HUES6 (cell line): Measurements from ENCODE around the gene CRIM1.

Source experiments
- H3K27ac ChIP-seq: 2 replicates; pipeline ENCODE4 v1.7.0; 2013; ENCODE audit warnings: low read depth, mild to moderate bottlenecking, low read length, inconsistent platforms
- H3K27me3 ChIP-seq: 2 replicates; pipeline ENCODE4 v1.6.1; 2013; ENCODE audit warnings: low read length; ENCODE audit not compliant: control insufficient read depth, insufficient read depth
- H3K36me3 ChIP-seq: 2 replicates; pipeline ENCODE4 v1.6.1; 2013; ENCODE audit warnings: low read length; ENCODE audit not compliant: control insufficient read depth, insufficient read depth
- H3K4me1 ChIP-seq: 2 replicates; pipeline ENCODE4 v1.6.1; 2013; ENCODE audit warnings: low read length; ENCODE audit not compliant: control insufficient read depth, insufficient read depth
- H3K4me3 ChIP-seq: 2 replicates; pipeline ENCODE4 v1.5.1; 2013; ENCODE audit warnings: low read depth, low read length
- H3K9ac ChIP-seq: one replicate; pipeline ENCODE4 v1.6.1; 2013; ENCODE audit warnings: mild to moderate bottlenecking, low read length
- H3K9me3 ChIP-seq: 2 replicates; pipeline ENCODE4 v1.6.1; 2013; ENCODE audit warnings: low read depth, low read length; ENCODE audit not compliant: control insufficient read depth, insufficient read depth

The CRIM1 gene

GRCh38 chr2:36445185-36445866 is 89.7 kb downstream of the CRIM1 start:
- Histone ChIP-seq H3K27ac (no peak overlapping the region), H3K9ac (no peak overlapping the region), H3K27me3 (no peaks in the 10 kb centered on the region), H3K4me1 (peaks cover 10% of the 10 kb centered on the region; the same call in 1 of the 2 replicates), H3K9me3 (no peaks in the 10 kb centered on the region), H3K4me3 (no peak overlapping the region), H3K36me3 (peaks cover 85% of the 10 kb centered on the region)

DNA sequence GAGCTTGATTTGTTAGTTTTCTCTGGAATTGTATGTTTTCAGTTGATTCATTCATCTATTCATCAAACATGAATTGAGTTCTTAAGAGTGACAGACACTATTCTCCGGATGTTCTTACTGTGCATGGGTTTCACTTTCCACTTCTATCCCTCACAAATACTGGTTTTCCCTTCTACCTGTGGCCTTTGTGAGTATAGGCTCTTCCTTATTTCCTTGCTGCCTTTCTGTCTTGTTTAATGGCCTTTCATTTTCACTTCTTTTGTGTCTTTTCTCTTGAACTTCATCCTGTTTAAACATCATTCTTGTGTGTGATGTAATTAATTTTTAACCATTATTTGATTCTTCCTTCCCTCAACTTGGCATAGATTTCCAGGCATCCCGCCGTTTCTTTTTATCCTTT is 90.7 kb downstream of the CRIM1 start:
- peaks cover 87% of the 10 kb centered on the region for H3K36me3 ChIP-seq
- H3K27me3 ChIP-seq: no peaks in the 10 kb centered on the region
- no peak overlapping the region for H3K4me3 ChIP-seq
- H3K9me3 ChIP-seq: no peaks in the 10 kb centered on the region
- no peak overlapping the region for H3K9ac ChIP-seq
- no peak overlapping the region for H3K27ac ChIP-seq
- H3K4me1 ChIP-seq: peaks cover 10% of the 10 kb centered on the region; the same call in 1 of the 2 replicates

GRCh38 chr2:36449213-36449612 is 93.6 kb downstream of the CRIM1 start:
- peaks cover 24% of the 10 kb centered on the region for H3K4me1 ChIP-seq
- no peaks in the 10 kb centered on the region for H3K27me3 ChIP-seq
- H3K27ac ChIP-seq: no peak overlapping the region
- H3K9me3 ChIP-seq: no peaks in the 10 kb centered on the region
- H3K36me3 ChIP-seq: peaks cover 58% of the 10 kb centered on the region
- H3K4me3 ChIP-seq: no peak overlapping the region
- no peak overlapping the region for H3K9ac ChIP-seq

- H3K4me3 ChIP-seq: no peak overlapping the region
- no peaks in the 10 kb centered on the region for H3K9me3 ChIP-seq
- no peak overlapping the region for H3K27ac ChIP-seq
- H3K9ac ChIP-seq: no peak overlapping the region
- peaks cover 19% of the 10 kb centered on the region for H3K4me1 ChIP-seq
- no peaks in the 10 kb centered on the region for H3K27me3 ChIP-seq
- peaks cover 54% of the 10 kb centered on the region for H3K36me3 ChIP-seq
Measured at GRCh38 chr2:36449943-36450392, 94.4 kb downstream of the CRIM1 start.

GRCh38 chr2:36450466-36451196 is 95.1 kb downstream of the CRIM1 start:
- Histone ChIP-seq H3K4me3 (no peak overlapping the region), H3K4me1 (peaks cover 22% of the 10 kb centered on the region), H3K36me3 (peaks cover 49% of the 10 kb centered on the region), H3K27ac (no peak overlapping the region), H3K9me3 (no peaks in the 10 kb centered on the region), H3K9ac (no peak overlapping the region), H3K27me3 (no peaks in the 10 kb centered on the region)

- Histone ChIP-seq H3K9me3 (no peaks in the 10 kb centered on the region), H3K27ac (no peak overlapping the region), H3K4me1 (peaks cover 31% of the 10 kb centered on the region), H3K4me3 (no peak overlapping the region), H3K27me3 (no peaks in the 10 kb centered on the region), H3K36me3 (peaks cover 41% of the 10 kb centered on the region), H3K9ac (no peak overlapping the region)
Measured at GRCh38 chr2:36451512-36451911, 95.9 kb downstream of the CRIM1 start.

DNA sequence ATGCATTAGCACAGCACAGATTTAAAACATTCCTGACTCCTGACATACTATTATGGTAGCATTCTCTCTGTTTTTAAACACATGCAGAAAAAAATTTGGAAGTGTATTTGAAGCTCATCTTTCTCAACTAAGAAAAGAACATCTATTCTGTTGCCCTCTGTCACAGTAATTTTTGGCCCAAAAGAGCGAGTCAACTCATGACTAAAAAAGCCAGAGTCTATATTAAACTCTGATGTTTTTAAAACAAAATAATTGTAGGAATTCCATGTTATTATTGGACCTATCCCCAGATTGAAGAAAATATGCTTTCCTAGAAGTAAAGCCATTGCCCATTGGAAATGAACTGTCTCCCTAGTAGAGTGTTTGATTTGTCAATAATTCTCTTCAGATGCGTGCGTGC is 96.7 kb downstream of the CRIM1 start:
- H3K9ac ChIP-seq: no peak overlapping the region
- no peak overlapping the region for H3K4me3 ChIP-seq
- H3K4me1 ChIP-seq: peaks cover 36% of the 10 kb centered on the region
- H3K9me3 ChIP-seq: no peaks in the 10 kb centered on the region
- H3K27me3 ChIP-seq: no peaks in the 10 kb centered on the region
- no peak overlapping the region for H3K27ac ChIP-seq
- H3K36me3 ChIP-seq: peaks cover 34% of the 10 kb centered on the region

GRCh38 chr2:36453652-36454051 is 98.1 kb downstream of the CRIM1 start:
- no peak overlapping the region for H3K4me3 ChIP-seq
- H3K9me3 ChIP-seq: no peaks in the 10 kb centered on the region
- no peaks in the 10 kb centered on the region for H3K27me3 ChIP-seq
- 0 out of 2 replicates have a peak overlapping the region, but pooled peaks have one; percentile 9 for H3K27ac ChIP-seq
- H3K4me1 ChIP-seq: peaks cover 50% of the 10 kb centered on the region
- H3K9ac ChIP-seq: no peak overlapping the region
- H3K36me3 ChIP-seq: peaks cover 23% of the 10 kb centered on the region

- Histone ChIP-seq H3K27ac (no peak overlapping the region), H3K36me3 (peaks cover 15% of the 10 kb centered on the region), H3K27me3 (no peaks in the 10 kb centered on the region), H3K9ac (no peak overlapping the region), H3K4me3 (no peak overlapping the region), H3K4me1 (peaks cover 63% of the 10 kb centered on the region), H3K9me3 (no peaks in the 10 kb centered on the region)
Measured at GRCh38 chr2:36455011-36455410, 99.4 kb downstream of the CRIM1 start.

GRCh38 chr2:36455788-36456187 is 100.2 kb downstream of the CRIM1 start:
- no peaks in the 10 kb centered on the region for H3K27me3 ChIP-seq

More at GRCh38 chr2:36455788-36456187, 100.2 kb downstream of the CRIM1 start:
- Histone ChIP-seq H3K9ac (no peak overlapping the region), H3K9me3 (no peaks in the 10 kb centered on the region), H3K27ac (no peak overlapping the region), H3K4me1 (peaks cover 71% of the 10 kb centered on the region), H3K4me3 (no peak overlapping the region), H3K36me3 (peaks cover 8% of the 10 kb centered on the region; the same call in 1 of the 2 replicates)
